K562 (cell line): ENCODE data around the gene CPNE2. TPM values are rescaled to one million over a fixed set of nuclear protein-coding genes. Genes with fewer than 3 reads are reported as not detected.

Experiments used
- ASH1L ChIP-seq: fragments of 450-650 bp; IDR thresholded peaks from 2 replicates; pipeline ENCODE4 v1.6.1; 2018; ENCODE audit warnings: borderline replicate concordance, mild to moderate bottlenecking, low read depth; ENCODE audit not compliant: partially characterized antibody
- BCOR ChIP-seq: fragments of 450-650 bp; IDR thresholded peaks from 2 replicates; pipeline ENCODE4 v1.6.1; 2016
- CHD4 ChIP-seq: fragments of 200-600 bp; sonication (generic); IDR thresholded peaks from 3 replicates; pipeline ENCODE4 v1.6.1; 2012; ENCODE audit warnings: low read depth, mild to moderate bottlenecking, mixed read lengths, low read length, inconsistent platforms; ENCODE audit not compliant: insufficient read depth, insufficient replicate concordance, poor library complexity, severe bottlenecking
- ETV6 ChIP-seq, 3 experiments: fragments of 150-350 bp in 1 of 3; sonication (generic) in 1 of 3; formaldehyde crosslinking in 1 of 3; IDR thresholded peaks; 2 replicates each; pipeline versions ENCODE4 v1.6.1 to v1.8.0; 2014 to 2022; ENCODE audit warnings: borderline replicate concordance in 2 of 3, low read depth in 2 of 3, antibody characterized with exemption in 1 of 3, low read length in 1 of 3, mild to moderate bottlenecking in 1 of 3, missing genetic modification reagents in 1 of 3
- KAT2B ChIP-seq: IDR thresholded peaks from one replicate; pipeline ENCODE4 v1.6.1; 2012; ENCODE audit warnings: low read depth, mild to moderate bottlenecking, control low read depth, inconsistent platforms, low read length, moderate library complexity
- KDM1A ChIP-seq, 2 experiments: fragments of 450-650 bp; IDR thresholded peaks; 2 replicates each; pipeline ENCODE4 v1.6.1; 2016; ENCODE audit warnings: mild to moderate bottlenecking in 2 of 2
- NCOA1 ChIP-seq: fragments of 450-650 bp; IDR thresholded peaks from 2 replicates; pipeline ENCODE4 v1.6.1; 2016; ENCODE audit warnings: low read depth
- NFRKB ChIP-seq: fragments of 450-650 bp; IDR thresholded peaks from 2 replicates; pipeline ENCODE4 v1.6.1; 2016; ENCODE audit warnings: low read depth
- POU5F1 ChIP-seq: fragments of 150-350 bp; IDR thresholded peaks from 2 replicates; pipeline ENCODE4 v1.6.1; 2014; ENCODE audit warnings: borderline replicate concordance, low read length, low read depth, mild to moderate bottlenecking; ENCODE audit not compliant: partially characterized antibody
- PTBP1 ChIP-seq: fragments of 200-400 bp; formaldehyde crosslinking; IDR thresholded peaks from 2 replicates; pipeline ENCODE4 v1.6.1; 2017; ENCODE audit warnings: low read depth, low read length
- RBM25 ChIP-seq: fragments of 200-400 bp; formaldehyde crosslinking; IDR thresholded peaks from 2 replicates; pipeline ENCODE4 v1.6.1; 2018; ENCODE audit warnings: low read length, low read depth, moderate library complexity; ENCODE audit not compliant: severe bottlenecking
- RFX7 ChIP-seq: fragments of 250-450 bp; sonication (Bioruptor Pico); IDR thresholded peaks from 2 replicates; pipeline ENCODE4 v1.5.1; 2021; ENCODE audit warnings: mild to moderate bottlenecking
- SETDB1 ChIP-seq: IDR thresholded peaks from one replicate; pipeline ENCODE4 v1.6.1; 2012; ENCODE audit warnings: low read length, control low read depth, inconsistent platforms
- SLC30A9 ChIP-seq: fragments of 250-450 bp; sonication (Bioruptor Pico); IDR thresholded peaks from 2 replicates; pipeline ENCODE4 v1.8.0; 2022; ENCODE audit warnings: mild to moderate bottlenecking, moderate library complexity
- TAF9B ChIP-seq: fragments of 450-650 bp; IDR thresholded peaks from 2 replicates; pipeline ENCODE4 v1.6.1; 2018; ENCODE audit warnings: mild to moderate bottlenecking; ENCODE audit not compliant: partially characterized antibody
- THRAP3 ChIP-seq: fragments of 450-650 bp; IDR thresholded peaks from 2 replicates; pipeline ENCODE4 v1.6.1; 2016; ENCODE audit warnings: mild to moderate bottlenecking, inconsistent platforms, borderline replicate concordance
- polyA plus RNA-seq, 8 experiments: library from polyadenylated mRNA; depleted of rRNA in 4 of 8; stranded (reverse) in 5 of 8; unstranded in 3 of 8; fragments of >200 nt; fragmentation: Nextera tagmentation in 2 of 8; fragmentation: Illumina TruSeq in 1 of 8; extraction: Ambion mirVana in 2 of 8; extraction: Trizol in 1 of 8; gene quantifications; 2 replicates each; pipeline versions ENCODE4 v1.2.1 to v1.2.3, GENCODE V29; 2011 to 2014; ENCODE audit warnings: inconsistent platforms in 1 of 8, missing spikeins in 1 of 8
- total RNA-seq, 7 experiments: library from RNA; depleted of rRNA in 6 of 7; stranded (reverse); fragments of >200 nt in 6 of 7; fragmentation: Illumina TruSeq in 2 of 7; extraction: Trizol in 2 of 7; gene quantifications; 2 replicates each; pipeline versions ENCODE4 v1.2.1 to v1.2.3, GENCODE V29; 2011 to 2021; ENCODE audit warnings: low replicate concordance in 1 of 7
- TF ChIP-seq, protein P1 (sequence below): sonication (generic); formaldehyde crosslinking; IDR thresholded peaks from 2 replicates; pipeline ENCODE4 v1.8.0; 2022; ENCODE audit warnings: mild to moderate bottlenecking, low read depth, missing genetic modification reagents
- TF ChIP-seq, protein P2 (sequence below): fragments of 250-450 bp; sonication (Bioruptor Pico); IDR thresholded peaks from 2 replicates; pipeline ENCODE4 v1.5.0; 2021; ENCODE audit warnings: mild to moderate bottlenecking, borderline replicate concordance
- TF ChIP-seq, protein P3 (sequence below): IDR thresholded peaks from 2 replicates; pipeline ENCODE4 v1.6.1; 2011; ENCODE audit not compliant: insufficient read length; ENCODE audit errors: extremely low read depth

The CPNE2 gene
- total and polyA plus RNA-seq, 9 of the 15 experiments (the other 6 are each of a cell fraction or from before 2014, with no cell fraction given) = 3.0 to 13.9 (median 8.6) TPM

DNA sequence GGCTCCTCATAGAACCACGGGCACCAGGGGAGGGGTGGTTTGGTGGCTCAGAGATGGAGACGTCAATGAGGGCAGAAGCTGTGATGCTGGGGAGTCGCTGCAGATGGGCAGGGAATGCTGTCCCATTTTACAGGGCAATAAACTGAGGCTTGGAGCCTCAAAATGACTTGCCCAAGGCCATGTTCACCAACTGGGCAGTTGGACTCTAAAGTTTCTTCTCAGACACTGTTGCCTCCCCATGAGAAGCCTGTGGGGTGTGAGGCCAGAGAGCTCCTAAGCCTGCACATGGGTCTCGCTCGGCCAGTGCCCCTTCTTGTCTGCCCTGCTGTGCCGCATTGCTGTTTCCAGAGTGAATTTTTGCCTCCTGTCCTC is 38.6 kb downstream of the CPNE2 start (continued):
- TF ChIP-seq CHD4 (peak; percentile 52), TAF9B (no peak), PTBP1 (no peak), SETDB1 (no peak), RBM25 (peak; percentile 59), KDM1A (IDR thresholded peaks at IDR 0.05) (peak in 1 of 2 experiments; percentile 59; a peak in 2 of 4 replicates), KAT2B (no peak), ASH1L (no peak), RFX7 (no peak), NFRKB (no peak), SLC30A9 (no peak), ETV6 (IDR thresholded peaks at IDR 0.05; ENCODE audit: borderline replicate concordance in 1 of 2, low read depth in 2 of 2, low read length in 1 of 2) (no peak), ETV6 (CRISPR knock-in tag; IDR thresholded peaks at IDR 0.05; ENCODE audit: borderline replicate concordance) (no peak), THRAP3 (no peak), NCOA1 (no peak), POU5F1 (no peak), BCOR (peak; percentile 81)
- TF ChIP-seq, protein P1, sequence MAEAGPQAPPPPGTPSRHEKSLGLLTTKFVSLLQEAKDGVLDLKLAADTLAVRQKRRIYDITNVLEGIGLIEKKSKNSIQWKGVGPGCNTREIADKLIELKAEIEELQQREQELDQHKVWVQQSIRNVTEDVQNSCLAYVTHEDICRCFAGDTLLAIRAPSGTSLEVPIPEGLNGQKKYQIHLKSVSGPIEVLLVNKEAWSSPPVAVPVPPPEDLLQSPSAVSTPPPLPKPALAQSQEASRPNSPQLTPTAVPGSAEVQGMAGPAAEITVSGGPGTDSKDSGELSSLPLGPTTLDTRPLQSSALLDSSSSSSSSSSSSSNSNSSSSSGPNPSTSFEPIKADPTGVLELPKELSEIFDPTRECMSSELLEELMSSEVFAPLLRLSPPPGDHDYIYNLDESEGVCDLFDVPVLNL (CRISPR knock-in tag) = no peak
- TF ChIP-seq, protein P2, sequence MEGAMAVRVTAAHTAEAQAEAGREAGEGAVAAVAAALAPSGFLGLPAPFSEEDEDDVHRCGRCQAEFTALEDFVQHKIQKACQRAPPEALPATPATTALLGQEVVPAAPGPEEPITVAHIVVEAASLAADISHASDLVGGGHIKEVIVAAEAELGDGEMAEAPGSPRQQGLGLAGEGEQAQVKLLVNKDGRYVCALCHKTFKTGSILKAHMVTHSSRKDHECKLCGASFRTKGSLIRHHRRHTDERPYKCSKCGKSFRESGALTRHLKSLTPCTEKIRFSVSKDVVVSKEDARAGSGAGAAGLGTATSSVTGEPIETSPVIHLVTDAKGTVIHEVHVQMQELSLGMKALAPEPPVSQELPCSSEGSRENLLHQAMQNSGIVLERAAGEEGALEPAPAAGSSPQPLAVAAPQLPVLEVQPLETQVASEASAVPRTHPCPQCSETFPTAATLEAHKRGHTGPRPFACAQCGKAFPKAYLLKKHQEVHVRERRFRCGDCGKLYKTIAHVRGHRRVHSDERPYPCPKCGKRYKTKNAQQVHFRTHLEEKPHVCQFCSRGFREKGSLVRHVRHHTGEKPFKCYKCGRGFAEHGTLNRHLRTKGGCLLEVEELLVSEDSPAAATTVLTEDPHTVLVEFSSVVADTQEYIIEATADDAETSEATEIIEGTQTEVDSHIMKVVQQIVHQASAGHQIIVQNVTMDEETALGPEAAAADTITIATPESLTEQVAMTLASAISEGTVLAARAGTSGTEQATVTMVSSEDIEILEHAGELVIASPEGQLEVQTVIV (CRISPR knock-in tag) = no peak
- TF ChIP-seq, protein P3, sequence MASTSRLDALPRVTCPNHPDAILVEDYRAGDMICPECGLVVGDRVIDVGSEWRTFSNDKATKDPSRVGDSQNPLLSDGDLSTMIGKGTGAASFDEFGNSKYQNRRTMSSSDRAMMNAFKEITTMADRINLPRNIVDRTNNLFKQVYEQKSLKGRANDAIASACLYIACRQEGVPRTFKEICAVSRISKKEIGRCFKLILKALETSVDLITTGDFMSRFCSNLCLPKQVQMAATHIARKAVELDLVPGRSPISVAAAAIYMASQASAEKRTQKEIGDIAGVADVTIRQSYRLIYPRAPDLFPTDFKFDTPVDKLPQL = no peak
- TF ChIP-seq, all 486 proteins: peak for 6
